HCT116 (cell line): ENCODE measurements around the gene KATNIP. TPM values are rescaled to one million over a fixed set of nuclear protein-coding genes. Genes with fewer than 3 reads are reported as not detected.

ENCODE experiments used
- ATAC-seq: fragments of 200-7000 bp; cut with Tn5 transposase; 2 replicates; pipeline ENCODE4 v1.9.1; 2020; ENCODE audit warnings: mild to moderate bottlenecking, moderate library complexity
- BruUV-seq: library from RNA; stranded (reverse); fragments of 400-500 nt; replicated peaks from 2 replicates; lab custom pipeline; 2021; lab: Mats Ljungman, UMichigan
- CTCF ChIA-PET: fragments of 300-600 bp; sonication (Branson Sonifier 250); formaldehyde crosslinking; loops from one replicate; lab custom pipeline; 2021; ENCODE audit warnings: antibody characterized with exemption; lab: Charles Lee
- POLR2A ChIA-PET: fragments of 300-600, 350-600 bp; sonication (Branson Sonifier 250); formaldehyde crosslinking; loops from one replicate; lab custom pipeline; 2021; ENCODE audit warnings: antibody characterized with exemption; lab: Charles Lee
- RAD21 ChIA-PET, 2 experiments: fragments of 300-600 bp; sonication (Branson Sonifier 250); formaldehyde crosslinking; loops; one replicate each; lab custom pipeline; 2023; ENCODE audit warnings: low total read pairs in 2 of 2; ENCODE audit not compliant: uncharacterized antibody in 2 of 2, unreplicated experiment in 2 of 2, low non-redundant PET in 1 of 2; lab: Charles Lee
- DNase-seq: peaks from one replicate; pipeline ENCODE4 v3.0.0-alpha.2; 2010; ENCODE audit warnings: low read depth, low spot score
- H2AFZ ChIP-seq: fragments of 200-600 bp; shearing (Covaris generic), sonication (generic); 2 replicates; pipeline ENCODE4 v1.6.1; 2017; ENCODE audit warnings: low read depth, mixed run types, mixed read lengths, antibody characterized with exemption, low read length; ENCODE audit not compliant: poor library complexity, severe bottlenecking
- H3K27ac ChIP-seq: 2 replicates; pipeline ENCODE4 v1.5.1; 2012; ENCODE audit warnings: low read depth, low read length
- H3K27me3 ChIP-seq: fragments of 200-600 bp; sonication (generic); 2 replicates; pipeline ENCODE4 v1.6.1; 2016; ENCODE audit warnings: mixed run types, low read length, mixed read lengths; ENCODE audit not compliant: insufficient read depth
- H3K36me3 ChIP-seq, 2 experiments: fragments of 200-500 bp in 1 of 2; fragments of 200-600 bp in 1 of 2; sonication (Bioruptor generic) in 1 of 2; sonication (generic) in 1 of 2; 2 replicates each; pipeline versions ENCODE4 v1.5.1 to v1.6.1; 2014 to 2016; ENCODE audit warnings: low read length in 2 of 2, inconsistent platforms in 1 of 2, mixed read lengths in 1 of 2, mixed run types in 1 of 2; ENCODE audit not compliant: insufficient read depth in 2 of 2, control insufficient read depth in 1 of 2
- H3K4me1 ChIP-seq, 2 experiments: fragments of 200-600 bp in 1 of 2; sonication (generic) in 1 of 2; 2 replicates each; pipeline versions ENCODE4 v1.5.1 to v1.6.1; 2012 to 2017; ENCODE audit warnings: low read length in 2 of 2, inconsistent platforms in 1 of 2, mild to moderate bottlenecking in 1 of 2, mixed read lengths in 1 of 2, mixed run types in 1 of 2, moderate library complexity in 1 of 2; ENCODE audit not compliant: insufficient read depth in 2 of 2, control insufficient read depth in 1 of 2
- H3K4me2 ChIP-seq: fragments of 200-600 bp; sonication (generic); 2 replicates; pipeline ENCODE4 v1.6.1; 2017; ENCODE audit warnings: mixed run types, low read length, mixed read lengths
- H3K4me3 ChIP-seq, 2 experiments: fragments of 200-600 bp in 1 of 2; sonication (generic) in 1 of 2; replicated peaks in 1 of 2; 2 replicates each; pipeline ENCODE4 v1.5.1; 2011 to 2016; ENCODE audit warnings: low read length in 2 of 2, control low read depth in 1 of 2, low read depth in 1 of 2, mild to moderate bottlenecking in 1 of 2, mixed read lengths in 1 of 2, mixed run types in 1 of 2
- H3K79me2 ChIP-seq: fragments of 200-600 bp; sonication (generic); 2 replicates; pipeline ENCODE4 v1.6.1; 2017; ENCODE audit warnings: mild to moderate bottlenecking, mixed run types, low read length, moderate library complexity, mixed read lengths; ENCODE audit not compliant: insufficient read depth
- H3K9ac ChIP-seq: fragments of 200-600 bp; sonication (generic); 2 replicates; pipeline ENCODE4 v1.6.1; 2016; ENCODE audit warnings: low read length, mixed read lengths
- H3K9me2 ChIP-seq: fragments of 200-600 bp; sonication (generic), shearing (Covaris generic); 2 replicates; pipeline ENCODE4 v1.6.1; 2017; ENCODE audit warnings: mixed run types, mild to moderate bottlenecking, moderate library complexity; ENCODE audit not compliant: insufficient read depth
- H3K9me3 ChIP-seq, 2 experiments: fragments of 200-500 bp in 1 of 2; fragments of 200-600 bp in 1 of 2; sonication (Bioruptor generic) in 1 of 2; sonication (generic) in 1 of 2; 2 replicates each; pipeline ENCODE4 v1.6.1; 2014 to 2017; ENCODE audit warnings: low read length in 2 of 2, mixed read lengths in 2 of 2, inconsistent platforms in 1 of 2, low read depth in 1 of 2, mild to moderate bottlenecking in 1 of 2, mixed run types in 1 of 2, moderate library complexity in 1 of 2; ENCODE audit not compliant: control insufficient read depth in 1 of 2, insufficient read depth in 1 of 2
- H4K20me1 ChIP-seq: fragments of 200-600 bp; sonication (generic), shearing (Covaris generic); 2 replicates; pipeline ENCODE4 v1.6.1; 2017; ENCODE audit warnings: mixed run types, mild to moderate bottlenecking, moderate library complexity; ENCODE audit not compliant: insufficient read depth
- ATF3 ChIP-seq: IDR thresholded peaks from 2 replicates; pipeline ENCODE4 v1.6.1; 2012
- CBX3 ChIP-seq: IDR thresholded peaks from 2 replicates; pipeline ENCODE4 v1.6.1; 2012; ENCODE audit warnings: low read depth
- JUND ChIP-seq: IDR thresholded peaks from 2 replicates; pipeline ENCODE4 v1.6.1; 2012
- POLR2A ChIP-seq: IDR thresholded peaks from 2 replicates; pipeline ENCODE4 v1.7.0; 2011; ENCODE audit warnings: borderline replicate concordance; ENCODE audit not compliant: insufficient read depth, insufficient read length; ENCODE audit errors: extremely low read depth
- POLR2AphosphoS5 ChIP-seq: IDR thresholded peaks from 2 replicates; pipeline ENCODE4 v1.6.1; 2011; ENCODE audit warnings: mild to moderate bottlenecking, low read depth, low read length, moderate library complexity
- RAD21 ChIP-seq: IDR thresholded peaks from 2 replicates; pipeline ENCODE4 v1.6.1; 2012; ENCODE audit warnings: low read depth, mild to moderate bottlenecking
- SIN3A ChIP-seq: IDR thresholded peaks from 2 replicates; pipeline ENCODE4 v1.6.1; 2012; ENCODE audit warnings: low read depth
- SRF ChIP-seq: IDR thresholded peaks from 2 replicates; pipeline ENCODE4 v1.6.1; 2012; ENCODE audit warnings: low read depth
- TCF7L2 ChIP-seq: IDR thresholded peaks from 2 replicates; pipeline ENCODE4 v1.7.0; 2011; ENCODE audit warnings: borderline replicate concordance, inconsistent platforms; ENCODE audit not compliant: insufficient read depth, insufficient read length; ENCODE audit errors: extremely low read depth
- ZBTB33 ChIP-seq: IDR thresholded peaks from 2 replicates; pipeline ENCODE4 v1.6.1; 2011; ENCODE audit warnings: mild to moderate bottlenecking, low read length, moderate library complexity; ENCODE audit not compliant: insufficient replicate concordance; ENCODE audit errors: extremely low read depth
- ZFX ChIP-seq: fragments of 450-650 bp; IDR thresholded peaks from 2 replicates; pipeline ENCODE4 v1.6.1; 2017
- ZNF274 ChIP-seq: fragments of 200-500 bp; sonication (Bioruptor generic); IDR thresholded peaks from 2 replicates; pipeline ENCODE4 v1.6.1; 2014; ENCODE audit warnings: mild to moderate bottlenecking, low read depth, low read length, inconsistent platforms
- intact Hi-C: fragments of 100-400 bp; cut with micrococcal nuclease; formaldehyde crosslinking; loops from 2 replicates; pipeline ENCODE4 v1.10.0; 2022
- total RNA-seq: library from RNA; stranded (reverse); gene quantifications from one replicate; pipeline ENCODE4 v1.2.1, GENCODE V29; 2021; ENCODE audit not compliant: unreplicated experiment

Gene KATNIP
- total RNA-seq, 1 experiment from 2014 or later, result 23.8 TPM

- no peaks in the 10 kb centered on the region for H3K79me2 ChIP-seq
- H3K4me3 ChIP-seq, result no peak overlapping the region
- no TSS peak for BruUV-seq
- no peaks in the 10 kb centered on the region for H3K4me1 ChIP-seq
- POLR2A ChIA-PET, result no interaction called here
- H3K9ac ChIP-seq, result no peak overlapping the region
- intact Hi-C loops, result no loop called here
- no peaks in the 10 kb centered on the region for H3K9me2 ChIP-seq
- RAD21 ChIA-PET, result no interaction called here
- H3K36me3 ChIP-seq, result no peaks in the 10 kb centered on the region
- 0 out of 2 replicates have a peak, but pooled peaks cover 4% of the 10 kb centered on the region for H4K20me1 ChIP-seq
- H3K4me2 ChIP-seq, result no peak overlapping the region
- TF ChIP-seq TCF7L2 (no peak), SRF (no peak), POLR2A (no peak), ATF3 (no peak), RAD21 (no peak)
- no peaks in the 10 kb centered on the region for H3K9me3 ChIP-seq
- H2AFZ ChIP-seq, result no peak overlapping the region
- H3K27me3 ChIP-seq, result no peaks in the 10 kb centered on the region
- no peak overlapping the region for H3K27ac ChIP-seq
- DNase-seq, result no peak
- no peak for ATAC-seq
- CTCF ChIA-PET, result no interaction called here
These were observed 14.3 kb downstream of the KATNIP start for GRCh38 chr16:27564224-27564623.

DNA sequence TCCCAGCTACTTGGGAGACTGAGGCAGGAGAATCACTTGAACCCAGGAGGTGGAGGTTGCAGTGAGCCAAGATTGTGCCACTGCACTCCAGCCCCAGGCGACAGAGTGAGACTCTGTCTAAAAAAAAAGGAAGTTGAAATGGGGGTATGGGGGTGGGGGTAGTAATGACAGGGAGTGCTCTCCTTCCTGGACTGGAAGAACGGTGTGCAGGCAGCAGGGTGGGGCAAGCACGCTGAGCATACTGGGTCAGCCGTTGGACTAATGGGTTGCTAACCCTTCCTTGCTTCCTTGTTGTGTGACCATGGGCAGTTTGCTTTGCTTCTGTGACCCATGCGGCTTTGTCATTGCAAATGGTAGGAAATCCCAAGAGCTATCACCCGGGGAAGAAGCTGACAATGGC is 16.5 kb downstream of the KATNIP start:
- Histone ChIP-seq H3K9ac (no peak overlapping the region), H3K9me3 (no peaks in the 10 kb centered on the region), H3K79me2 (no peaks in the 10 kb centered on the region), H2AFZ (no peak overlapping the region), H3K36me3 (no peaks in the 10 kb centered on the region), H3K27ac (no peak overlapping the region), H3K27me3 (no peaks in the 10 kb centered on the region), H3K9me2 (no peaks in the 10 kb centered on the region), H4K20me1 (0 out of 2 replicates have a peak, but pooled peaks cover 4% of the 10 kb centered on the region), H3K4me3 (no peak overlapping the region), H3K4me1 (no peaks in the 10 kb centered on the region), H3K4me2 (no peak overlapping the region)
- ATAC-seq (no peak), DNase-seq (no peak)
- TF ChIP-seq ZFX (no peak), ZBTB33 (no peak), POLR2AphosphoS5 (no peak), CBX3 (no peak), JUND (no peak), SIN3A (no peak), ZNF274 (no peak)
- POLR2A ChIA-PET, result interaction anchor here (1.6 kb wide), 1 partner anchor 16 kb away, joined by 6 read pairs; the partner anchor contains the start of genes GTF3C1 and KATNIP
- RAD21 ChIA-PET, result no interaction called here
- BruUV-seq, result no TSS peak
- CTCF ChIA-PET, result no interaction called here
- intact Hi-C loops, result no loop called here
